K562 (cell line): ENCODE measurements around the gene PUSL1. TPM values are rescaled to one million over a fixed set of nuclear protein-coding genes. Genes with fewer than 3 reads are reported as not detected.

Source experiments
- ATAC-seq: fragments of 200-7000 bp; cut with Tn5 transposase; 3 replicates; pipeline ENCODE4 v1.9.1; 2020; ENCODE audit warnings: moderate library complexity
- BruUV-seq: library from RNA; stranded (reverse); fragments of 400-500 nt; replicated peaks from 2 replicates; lab custom pipeline; 2021; lab: Mats Ljungman, UMichigan
- CTCF ChIA-PET: fragments of 300-600 bp; formaldehyde crosslinking; extraction: SDS; loops from one replicate; lab custom pipeline; 2021; ENCODE audit warnings: low intra/inter-chr PET ratio; lab: Yijun Ruan, JAX
- POLR2A ChIA-PET: fragments of 300-600, 350-650 bp; sonication (Branson Sonifier 250); formaldehyde crosslinking; extraction: SDS; loops from one replicate; lab custom pipeline; 2021; ENCODE audit warnings: antibody characterized with exemption, inconsistent platforms; lab: Yijun Ruan, JAX
- DNase-seq, 4 experiments: peaks; one replicate each; pipeline versions ENCODE4 v3.0.0 to v3.0.0-alpha.2; 2011 to 2018; ENCODE audit warnings: low spot score in 3 of 4, mixed read lengths in 3 of 4; ENCODE audit errors: extremely low read depth in 1 of 4
- FAIRE-seq: peaks from 2 replicates; lab custom pipeline; 2011; peaks lifted over from hg19 to GRCh38; lab: Jason Lieb, UNC
- H2AFZ ChIP-seq: 2 replicates; pipeline ENCODE4 v1.6.0; 2011; ENCODE audit warnings: low read depth, low read length, control low read depth, inconsistent platforms
- H3K27ac ChIP-seq: fragments of 200-600 bp; 3 replicates; pipeline ENCODE4 v1.8.0; 2011; ENCODE audit warnings: low read depth, mild to moderate bottlenecking, control low read depth, inconsistent platforms, low read length, moderate library complexity, mixed read lengths; ENCODE audit errors: extremely low read depth
- H3K27me3 ChIP-seq, 2 experiments: fragments of 300-600 bp in 1 of 2; 2 replicates in 1 of 2; 3 replicates in 1 of 2; pipeline versions ENCODE4 v1.6.0 to v1.8.0; 2011; ENCODE audit warnings: inconsistent platforms in 2 of 2, low read length in 2 of 2, mild to moderate bottlenecking in 1 of 2, mixed read lengths in 1 of 2, moderate library complexity in 1 of 2; ENCODE audit not compliant: control insufficient read depth in 2 of 2, insufficient read depth in 2 of 2
- H3K36me3 ChIP-seq: fragments of 300-600 bp; 3 replicates; pipeline ENCODE4 v1.8.0; 2011; ENCODE audit warnings: mild to moderate bottlenecking, low read length, inconsistent platforms; ENCODE audit not compliant: control insufficient read depth, insufficient read depth
- H3K4me1 ChIP-seq, 2 experiments: fragments of 200-600 bp in 1 of 2; replicated peaks in 1 of 2; 2 replicates in 1 of 2; 3 replicates in 1 of 2; pipeline versions ENCODE4 v1.5.1 to v1.8.0; 2011; ENCODE audit warnings: inconsistent platforms in 2 of 2, low read length in 2 of 2, mild to moderate bottlenecking in 1 of 2, mixed read lengths in 1 of 2, moderate library complexity in 1 of 2; ENCODE audit not compliant: control insufficient read depth in 2 of 2, insufficient read depth in 2 of 2
- H3K4me2 ChIP-seq: 2 replicates; pipeline ENCODE4 v1.6.1; 2011; ENCODE audit warnings: low read length, control low read depth, inconsistent platforms, mixed read lengths; ENCODE audit not compliant: insufficient read depth
- H3K4me3 ChIP-seq: fragments of 200-600 bp; sonication (generic), shearing (Covaris generic); 2 replicates; pipeline ENCODE4 v1.5.1; 2016; ENCODE audit warnings: control low read depth, inconsistent platforms
- H3K79me2 ChIP-seq: fragments of 200-600 bp; 3 replicates; pipeline ENCODE4 v1.8.0; 2011; ENCODE audit warnings: low read length, inconsistent platforms; ENCODE audit not compliant: control insufficient read depth, insufficient read depth
- H3K9ac ChIP-seq, 2 experiments: 2 replicates each; pipeline versions ENCODE4 v1.6.0 to v1.6.1; 2011; ENCODE audit warnings: low read depth in 2 of 2, low read length in 2 of 2, control low read depth in 1 of 2, inconsistent platforms in 1 of 2, mild to moderate bottlenecking in 1 of 2, mixed read lengths in 1 of 2; ENCODE audit not compliant: insufficient read depth in 1 of 2
- H3K9me1 ChIP-seq: one replicate; pipeline ENCODE4 v1.6.0; 2011; ENCODE audit warnings: inconsistent platforms, mild to moderate bottlenecking, low read length, moderate library complexity; ENCODE audit not compliant: control insufficient read depth, insufficient read depth
- H3K9me3 ChIP-seq: replicated peaks from 2 replicates; pipeline ENCODE4 v1.5.1; 2011; ENCODE audit warnings: low read depth, low read length, inconsistent platforms; ENCODE audit not compliant: control insufficient read depth, insufficient read depth
- H4K20me1 ChIP-seq: replicated peaks from 2 replicates; pipeline ENCODE4 v1.6.1; 2011; ENCODE audit warnings: low read length, inconsistent platforms, mixed read lengths; ENCODE audit not compliant: control insufficient read depth, insufficient read depth
- GTF2F1 ChIP-seq: IDR thresholded peaks from 2 replicates; pipeline ENCODE4 v1.6.1; 2011; ENCODE audit warnings: low read depth, low read length, improper control_type of control experiment
- NFE2L1 ChIP-seq: fragments of 450-650 bp; IDR thresholded peaks from 2 replicates; pipeline ENCODE4 v1.6.1; 2016; ENCODE audit warnings: missing genetic modification characterization, low read depth, mild to moderate bottlenecking, missing compliant biosample characterization, moderate library complexity, borderline replicate concordance
- NFXL1 ChIP-seq: fragments of 450-650 bp; formaldehyde crosslinking; IDR thresholded peaks from 2 replicates; pipeline ENCODE4 v1.4.0; 2021; ENCODE audit warnings: mild to moderate bottlenecking
- POLR2A ChIP-seq: fragments of 450-650 bp; conservative IDR thresholded peaks from 2 replicates; pipeline ENCODE4 v1.6.1; 2016
- POLR2AphosphoS2 ChIP-seq: IDR thresholded peaks from 2 replicates; pipeline ENCODE4 v1.6.1; 2012; ENCODE audit warnings: low read length, improper control_type of control experiment
- POLR2G ChIP-seq: fragments of 200-400 bp; formaldehyde crosslinking; IDR thresholded peaks from 2 replicates; pipeline ENCODE4 v1.6.1; 2017; ENCODE audit warnings: low read depth, mild to moderate bottlenecking, antibody characterized with exemption, low read length, moderate library complexity
- PRPF4 ChIP-seq: fragments of 200-400 bp; formaldehyde crosslinking; IDR thresholded peaks from one replicate; pipeline ENCODE4 v1.6.1; 2017; ENCODE audit warnings: low read length, low read depth, mild to moderate bottlenecking; ENCODE audit not compliant: insufficient read depth, poor library complexity, severe bottlenecking
- RBM14 ChIP-seq: fragments of 200-400 bp; formaldehyde crosslinking; IDR thresholded peaks from 2 replicates; pipeline ENCODE4 v1.6.1; 2018; ENCODE audit warnings: low read depth, mild to moderate bottlenecking, low read length, moderate library complexity, borderline replicate concordance; ENCODE audit not compliant: insufficient read depth
- SAFB ChIP-seq: fragments of 200-400 bp; formaldehyde crosslinking; IDR thresholded peaks from 2 replicates; pipeline ENCODE4 v1.6.1; 2017; ENCODE audit warnings: low read depth, low read length, borderline replicate concordance
- SPI1 ChIP-seq: IDR thresholded peaks from 2 replicates; pipeline ENCODE4 v1.6.1; 2011; ENCODE audit warnings: low read depth, low read length, control low read depth, borderline replicate concordance
- ZKSCAN1 ChIP-seq: fragments of 150-350 bp; IDR thresholded peaks from 2 replicates; pipeline ENCODE4 v1.6.1; 2016; ENCODE audit warnings: low read depth, low read length
- ZNF146 ChIP-seq: IDR thresholded peaks from one replicate; pipeline ENCODE4 v1.6.1; 2018; ENCODE audit warnings: missing compliant biosample characterization; ENCODE audit not compliant: unreplicated experiment
- WGBS: fragments of 100-300 bp; shearing (Covaris generic); methylation state at CpG from one replicate; pipeline ENCODE4 v1.1.6; 2016; ENCODE audit warnings: low coverage, mixed read lengths; ENCODE audit not compliant: insufficient coverage; ENCODE audit errors: missing lambda C conversion rate; 5-methylcytosine and 5-hydroxymethylcytosine counted together
- in situ Hi-C: fragments of 300-500 bp; cut with MboI; formaldehyde crosslinking; loops from 4 replicates; pipeline ENCODE4 v1.15.0; 2018; ENCODE audit warnings: inconsistent platforms, mixed read lengths
- intact Hi-C: fragments of 100-400 bp; cut with micrococcal nuclease; formaldehyde crosslinking; loops from 2 replicates; pipeline ENCODE4 v1.14.2; 2022
- polyA plus RNA-seq, 8 experiments: library from polyadenylated mRNA; depleted of rRNA in 4 of 8; stranded (reverse) in 5 of 8; unstranded in 3 of 8; fragments of >200 nt; fragmentation: Nextera tagmentation in 2 of 8; fragmentation: Illumina TruSeq in 1 of 8; extraction: Ambion mirVana in 2 of 8; extraction: Trizol in 1 of 8; gene quantifications; 2 replicates each; pipeline versions ENCODE4 v1.2.1 to v1.2.3, GENCODE V29; 2011 to 2014; ENCODE audit warnings: inconsistent platforms in 1 of 8, missing spikeins in 1 of 8
- total RNA-seq, 7 experiments: library from RNA; depleted of rRNA in 6 of 7; stranded (reverse); fragments of >200 nt in 6 of 7; fragmentation: Illumina TruSeq in 2 of 7; extraction: Trizol in 2 of 7; gene quantifications; 2 replicates each; pipeline versions ENCODE4 v1.2.1 to v1.2.3, GENCODE V29; 2011 to 2021; ENCODE audit warnings: low replicate concordance in 1 of 7
- TF ChIP-seq, protein P1 (sequence below): sonication (generic); formaldehyde crosslinking; IDR thresholded peaks from 2 replicates; pipeline ENCODE4 v1.5.0; 2020; ENCODE audit warnings: missing genetic modification reagents
- TF ChIP-seq, protein P2 (sequence below): fragments of 450-650 bp; IDR thresholded peaks from 2 replicates; pipeline ENCODE4 v1.6.1; 2014; ENCODE audit warnings: low read depth, mild to moderate bottlenecking, moderate library complexity, borderline replicate concordance
- TF ChIP-seq, protein P3 (sequence below): fragments of 250-450 bp; sonication (Bioruptor Pico); IDR thresholded peaks from 2 replicates; pipeline ENCODE4 v1.5.0; 2021; ENCODE audit warnings: mild to moderate bottlenecking, borderline replicate concordance
- TF ChIP-seq, protein P4 (sequence below): fragments of 450-650 bp; IDR thresholded peaks from 2 replicates; pipeline ENCODE4 v1.6.1; 2017; ENCODE audit warnings: mild to moderate bottlenecking, moderate library complexity

PUSL1 gene
- total and polyA plus RNA-seq, 9 of the 15 experiments (the other 6 are each of a cell fraction or from before 2014, with no cell fraction given) = 0.62 to 86.9 (median 13.6) TPM

DNA sequence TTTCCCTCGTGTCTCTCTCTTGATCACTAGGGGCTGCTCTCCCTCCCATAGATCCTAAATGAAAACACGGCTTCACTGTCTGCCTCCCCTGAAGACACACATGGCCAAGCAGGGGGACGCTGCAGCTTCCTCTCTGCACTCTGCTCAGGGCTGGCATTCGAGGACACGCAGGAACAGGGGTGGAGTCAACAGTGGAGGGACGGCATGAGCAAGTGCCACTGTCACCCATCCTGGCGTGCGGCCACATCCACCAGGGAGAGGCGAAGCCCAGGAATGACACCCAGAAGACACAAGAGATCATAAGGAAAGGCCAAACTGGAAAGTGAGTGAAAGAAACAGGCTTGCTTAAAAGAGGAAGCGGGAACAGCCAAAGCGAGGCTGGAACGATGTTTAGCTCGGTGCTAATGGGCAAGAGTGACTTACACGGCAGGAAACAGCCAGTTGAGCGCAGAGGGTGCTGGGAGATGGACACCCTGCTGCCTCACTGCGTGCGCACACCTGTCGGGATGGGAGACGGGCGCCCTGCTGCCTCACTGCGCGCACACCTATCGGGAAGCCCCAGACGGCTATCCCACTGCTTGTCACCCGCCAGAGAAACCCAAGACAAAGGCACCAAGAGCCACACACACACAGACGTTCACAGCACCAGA lies 48.3 kb upstream of the PUSL1 start:
- no peak overlapping the region for H3K4me2 ChIP-seq
- H3K79me2 ChIP-seq = peaks cover 17% of the 10 kb centered on the region
- peaks cover 0 to 33% of the 10 kb centered on the region in 2 experiments; a peak in 2 of 5 replicates for H3K4me1 ChIP-seq
- no peak overlapping the region for H3K27ac ChIP-seq
- H3K36me3 ChIP-seq = peaks cover 94% of the 10 kb centered on the region
- no TSS peak for BruUV-seq
- DNase-seq (no peak), FAIRE-seq (no peak), ATAC-seq (no peak)
- no peak overlapping the region for H2AFZ ChIP-seq
- H4K20me1 ChIP-seq = peaks cover 8% of the 10 kb centered on the region; the same call in 1 of the 2 replicates
- CTCF ChIA-PET = no interaction called here
- H3K9me1 ChIP-seq = peaks cover 8% of the 10 kb centered on the region
- no peaks in the 10 kb centered on the region; a peak in 1 of 5 replicates for H3K27me3 ChIP-seq
- intact Hi-C loops (no loop called here), in situ Hi-C loops (no loop called here)
- WGBS = 92% methylated on average over 26 of the region's 26 CpGs
- H3K9ac ChIP-seq = 0 out of 4 replicates have a peak overlapping the region, but pooled peaks of 1 of the 2 experiments have one; percentile 69
- H3K9me3 ChIP-seq = no peaks in the 10 kb centered on the region
- no peak overlapping the region for H3K4me3 ChIP-seq
- POLR2A ChIA-PET = interaction anchor here (0.7 to 1.2 kb wide), 3 partner anchors 8 to 24 kb away, joined by 3 to 5 read pairs (median 4); partner anchors contain the start of gene UBE2J2
- TF ChIP-seq NFXL1 (CRISPR knock-in tag) (no peak), SAFB (no peak), RBM14 (no peak), SPI1 (0 out of 2 replicates have a peak, but pooled peaks have one; percentile 14), ZKSCAN1 (peak; percentile 93), GTF2F1 (no peak), POLR2AphosphoS2 (peak; percentile 49; the same call in 1 of the 2 replicates), PRPF4 (no peak), POLR2A (no peak), POLR2G (peak; percentile 45), ZNF146 (CRISPR knock-in tag) (no peak), NFE2L1 (tag) (no peak)
- TF ChIP-seq, protein P1, sequence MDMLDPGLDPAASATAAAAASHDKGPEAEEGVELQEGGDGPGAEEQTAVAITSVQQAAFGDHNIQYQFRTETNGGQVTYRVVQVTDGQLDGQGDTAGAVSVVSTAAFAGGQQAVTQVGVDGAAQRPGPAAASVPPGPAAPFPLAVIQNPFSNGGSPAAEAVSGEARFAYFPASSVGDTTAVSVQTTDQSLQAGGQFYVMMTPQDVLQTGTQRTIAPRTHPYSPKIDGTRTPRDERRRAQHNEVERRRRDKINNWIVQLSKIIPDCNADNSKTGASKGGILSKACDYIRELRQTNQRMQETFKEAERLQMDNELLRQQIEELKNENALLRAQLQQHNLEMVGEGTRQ (CRISPR knock-in tag) = no peak
- TF ChIP-seq, protein P2, sequence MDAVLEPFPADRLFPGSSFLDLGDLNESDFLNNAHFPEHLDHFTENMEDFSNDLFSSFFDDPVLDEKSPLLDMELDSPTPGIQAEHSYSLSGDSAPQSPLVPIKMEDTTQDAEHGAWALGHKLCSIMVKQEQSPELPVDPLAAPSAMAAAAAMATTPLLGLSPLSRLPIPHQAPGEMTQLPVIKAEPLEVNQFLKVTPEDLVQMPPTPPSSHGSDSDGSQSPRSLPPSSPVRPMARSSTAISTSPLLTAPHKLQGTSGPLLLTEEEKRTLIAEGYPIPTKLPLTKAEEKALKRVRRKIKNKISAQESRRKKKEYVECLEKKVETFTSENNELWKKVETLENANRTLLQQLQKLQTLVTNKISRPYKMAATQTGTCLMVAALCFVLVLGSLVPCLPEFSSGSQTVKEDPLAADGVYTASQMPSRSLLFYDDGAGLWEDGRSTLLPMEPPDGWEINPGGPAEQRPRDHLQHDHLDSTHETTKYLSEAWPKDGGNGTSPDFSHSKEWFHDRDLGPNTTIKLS = no peak
- TF ChIP-seq, protein P3, sequence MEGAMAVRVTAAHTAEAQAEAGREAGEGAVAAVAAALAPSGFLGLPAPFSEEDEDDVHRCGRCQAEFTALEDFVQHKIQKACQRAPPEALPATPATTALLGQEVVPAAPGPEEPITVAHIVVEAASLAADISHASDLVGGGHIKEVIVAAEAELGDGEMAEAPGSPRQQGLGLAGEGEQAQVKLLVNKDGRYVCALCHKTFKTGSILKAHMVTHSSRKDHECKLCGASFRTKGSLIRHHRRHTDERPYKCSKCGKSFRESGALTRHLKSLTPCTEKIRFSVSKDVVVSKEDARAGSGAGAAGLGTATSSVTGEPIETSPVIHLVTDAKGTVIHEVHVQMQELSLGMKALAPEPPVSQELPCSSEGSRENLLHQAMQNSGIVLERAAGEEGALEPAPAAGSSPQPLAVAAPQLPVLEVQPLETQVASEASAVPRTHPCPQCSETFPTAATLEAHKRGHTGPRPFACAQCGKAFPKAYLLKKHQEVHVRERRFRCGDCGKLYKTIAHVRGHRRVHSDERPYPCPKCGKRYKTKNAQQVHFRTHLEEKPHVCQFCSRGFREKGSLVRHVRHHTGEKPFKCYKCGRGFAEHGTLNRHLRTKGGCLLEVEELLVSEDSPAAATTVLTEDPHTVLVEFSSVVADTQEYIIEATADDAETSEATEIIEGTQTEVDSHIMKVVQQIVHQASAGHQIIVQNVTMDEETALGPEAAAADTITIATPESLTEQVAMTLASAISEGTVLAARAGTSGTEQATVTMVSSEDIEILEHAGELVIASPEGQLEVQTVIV (CRISPR knock-in tag) = no peak
- TF ChIP-seq, protein P4, sequence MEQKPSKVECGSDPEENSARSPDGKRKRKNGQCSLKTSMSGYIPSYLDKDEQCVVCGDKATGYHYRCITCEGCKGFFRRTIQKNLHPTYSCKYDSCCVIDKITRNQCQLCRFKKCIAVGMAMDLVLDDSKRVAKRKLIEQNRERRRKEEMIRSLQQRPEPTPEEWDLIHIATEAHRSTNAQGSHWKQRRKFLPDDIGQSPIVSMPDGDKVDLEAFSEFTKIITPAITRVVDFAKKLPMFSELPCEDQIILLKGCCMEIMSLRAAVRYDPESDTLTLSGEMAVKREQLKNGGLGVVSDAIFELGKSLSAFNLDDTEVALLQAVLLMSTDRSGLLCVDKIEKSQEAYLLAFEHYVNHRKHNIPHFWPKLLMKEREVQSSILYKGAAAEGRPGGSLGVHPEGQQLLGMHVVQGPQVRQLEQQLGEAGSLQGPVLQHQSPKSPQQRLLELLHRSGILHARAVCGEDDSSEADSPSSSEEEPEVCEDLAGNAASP = no peak
